Measurements from ENCODE around the gene SPINK7.
"Not testable (repeated sequence)": the region's sequence is repeated elsewhere in the genome, so short reads cannot be mapped to it uniquely, and the experiment has no call there.

- TF ChIP-seq CTCF, POLR2AphosphoS5 (IDR thresholded peaks at IDR 0.05): not testable (repeated sequence)
Measured at GRCh38 chr5:148275129-148275528, 37.1 kb upstream of the SPINK7 start.

Measured in sigmoid colon (tissue), 4 donors.